Measurements from ENCODE around the gene WDR64.
A peak's percentile ranks its signal among the peaks of the same experiment; 100 is the strongest.
"Not testable (repeated sequence)": the region's sequence is repeated elsewhere in the genome, so short reads cannot be mapped to it uniquely, and the experiment has no call there.

The WDR64 gene

GRCh38 chr1:241703739-241704138 lies 51.7 kb downstream of the WDR64 start:
- DNase-seq, result not testable (repeated sequence)

GRCh38 chr1:241706257-241706656 lies 54.2 kb downstream of the WDR64 start:
- no peak for DNase-seq

GRCh38 chr1:241706967-241707366 lies 54.9 kb downstream of the WDR64 start:
- peak; percentile 65 for DNase-seq

GRCh38 chr1:241707442-241707841 lies 55.4 kb downstream of the WDR64 start:
- DNase-seq, result no peak

- DNase-seq, result no peak
Measured at GRCh38 chr1:241711326-241711725, 59.2 kb downstream of the WDR64 start.

- no peak for DNase-seq
Measured at GRCh38 chr1:241713316-241713715, 61.2 kb downstream of the WDR64 start.

- DNase-seq, result no peak
Measured at GRCh38 chr1:241714321-241715218, 62.5 kb downstream of the WDR64 start.

- no peak for DNase-seq
Measured at GRCh38 chr1:241715435-241715834, 63.4 kb downstream of the WDR64 start.

- DNase-seq, result peak; percentile 20
Measured at GRCh38 chr1:241715956-241716355, 63.9 kb downstream of the WDR64 start.

GRCh38 chr1:241716915-241717656 lies 65.0 kb downstream of the WDR64 start:
- DNase-seq, result peak; percentile 4

- no peak for DNase-seq
Measured at GRCh38 chr1:241717975-241718374, 65.9 kb downstream of the WDR64 start.

- no peak for DNase-seq
Measured at GRCh38 chr1:241721011-241721410, 68.9 kb downstream of the WDR64 start.

- DNase-seq, result no peak
Measured at GRCh38 chr1:241722947-241723346, 70.9 kb downstream of the WDR64 start.

GRCh38 chr1:241724741-241725356 lies 72.8 kb downstream of the WDR64 start:
- no peak for DNase-seq

- no peak for DNase-seq
Measured at GRCh38 chr1:241730031-241730430, 78.0 kb downstream of the WDR64 start.

GRCh38 chr1:241733899-241734298 lies 81.8 kb downstream of the WDR64 start:
- no peak for DNase-seq

GRCh38 chr1:241734533-241734932 lies 82.5 kb downstream of the WDR64 start:
- DNase-seq, result no peak

GRCh38 chr1:241735493-241735926 lies 83.4 kb downstream of the WDR64 start:
- DNase-seq, result not testable (repeated sequence)

GRCh38 chr1:241736387-241736786 lies 84.3 kb downstream of the WDR64 start:
- no peak for DNase-seq

- no peak for DNase-seq
Measured at GRCh38 chr1:241738284-241739078, 86.4 kb downstream of the WDR64 start.

- no peak for DNase-seq
Measured at GRCh38 chr1:241742084-241742483, 90.0 kb downstream of the WDR64 start.

- no peak for DNase-seq
Measured at GRCh38 chr1:241744591-241744990, 92.5 kb downstream of the WDR64 start.

GRCh38 chr1:241747992-241748391 lies 95.9 kb downstream of the WDR64 start:
- DNase-seq, result no peak
